Thoracic aorta (tissue), 2 donors: ENCODE measurements around the gene TLR10. TPM values are rescaled to one million over a fixed set of nuclear protein-coding genes. Genes with fewer than 3 reads are reported as not detected.

Experiments
- ATAC-seq: fragments of 150-250 bp; one replicate; pipeline ENCODE4 v1.8.0; 2017; ENCODE audit warnings: low read depth; ENCODE audit not compliant: insufficient number of reproducible peaks, low FRiP score
- DNase-seq: peaks from one replicate; pipeline ENCODE4 v3.0.0-alpha.2; 2020; ENCODE audit warnings: low spot score
- H3K27ac ChIP-seq, 2 donors: fragments of 200-600 bp; sonication (generic); 1 replicate in 1 of 2; 2 replicates in 1 of 2; pipeline ENCODE4 v1.5.1; 2016; ENCODE audit warnings: mild to moderate bottlenecking in 2 of 2, moderate library complexity in 2 of 2
- H3K27me3 ChIP-seq: fragments of 200-600 bp; sonication (generic); replicated peaks from 2 replicates; pipeline ENCODE4 v1.6.0; 2016; ENCODE audit warnings: mild to moderate bottlenecking; ENCODE audit not compliant: insufficient read depth
- H3K36me3 ChIP-seq: fragments of 200-600 bp; sonication (generic); one replicate; pipeline ENCODE4 v1.5.1; 2016
- H3K4me1 ChIP-seq, 2 donors: fragments of 200-600 bp; sonication (generic); 1 replicate in 1 of 2; 2 replicates in 1 of 2; pipeline versions ENCODE4 v1.5.1 to v1.6.0; 2016; ENCODE audit warnings: low read depth in 2 of 2, mild to moderate bottlenecking in 1 of 2; ENCODE audit not compliant: control insufficient read depth in 1 of 2
- H3K4me3 ChIP-seq: fragments of 200-600 bp; sonication (generic); 2 replicates; pipeline ENCODE4 v1.5.1; 2016; ENCODE audit warnings: mild to moderate bottlenecking
- H3K9me3 ChIP-seq: fragments of 200-600 bp; sonication (generic); 2 replicates; pipeline ENCODE4 v1.5.1; 2016
- CTCF ChIP-seq: fragments of 200-600 bp; sonication (generic); IDR thresholded peaks from one replicate; pipeline ENCODE4 v1.5.1; 2019; ENCODE audit warnings: antibody characterized with exemption
- total RNA-seq, 2 donors: library from RNA; depleted of rRNA; stranded (reverse); fragments of >200 nt; gene quantifications; one replicate each; pipeline versions ENCODE4 v1.1.0 to v1.2.3, GENCODE V29; 2016

TLR10 gene
- total RNA-seq, 2 donors from 2014 or later, result 0.28 to 0.81 TPM

- Histone ChIP-seq H3K27ac (no peak overlapping the region), H3K4me3 (no peak overlapping the region), H3K36me3 (no peaks in the 10 kb centered on the region), H3K27me3 (no peaks in the 10 kb centered on the region), H3K9me3 (no peaks in the 10 kb centered on the region), H3K4me1 (no peaks in the 10 kb centered on the region)
- ATAC-seq, result no peak
- TF ChIP-seq CTCF, result no peak
- DNase-seq, result no peak
Measured at GRCh38 chr4:38787693-38788092, 4.9 kb upstream of the TLR10 start.

- Histone ChIP-seq H3K4me1 (no peaks in the 10 kb centered on the region), H3K36me3 (no peaks in the 10 kb centered on the region), H3K27me3 (no peaks in the 10 kb centered on the region), H3K9me3 (no peaks in the 10 kb centered on the region), H3K27ac (no peak overlapping the region), H3K4me3 (no peak overlapping the region)
- ATAC-seq (no peak), DNase-seq (no peak)
- TF ChIP-seq CTCF, result no peak
Measured at GRCh38 chr4:38785901-38786402, 3.2 kb upstream of the TLR10 start.

GRCh38 chr4:38785041-38785790, 2.4 kb upstream of the TLR10 start:
- TF ChIP-seq CTCF, result no peak

GRCh38 chr4:38784141-38784540, 1.4 kb upstream of the TLR10 start:
- no peak for TF ChIP-seq CTCF

More at GRCh38 chr4:38785041-38785790, 2.4 kb upstream of the TLR10 start:
- ATAC-seq, result no peak
- no peak overlapping the region for H3K27ac ChIP-seq
- no peaks in the 10 kb centered on the region for H3K9me3 ChIP-seq
- no peak overlapping the region for H3K4me3 ChIP-seq
- DNase-seq, result no peak
- no peaks in the 10 kb centered on the region for H3K27me3 ChIP-seq
- no peaks in the 10 kb centered on the region for H3K36me3 ChIP-seq
- H3K4me1 ChIP-seq, result no peaks in the 10 kb centered on the region

GRCh38 chr4:38783109-38783460, 295 bp upstream of the TLR10 start:
- DNase-seq (no peak), ATAC-seq (no peak)
- no peaks in the 10 kb centered on the region for H3K4me1 ChIP-seq
- no peaks in the 10 kb centered on the region for H3K36me3 ChIP-seq
- no peaks in the 10 kb centered on the region for H3K27me3 ChIP-seq
- no peak overlapping the region for H3K27ac ChIP-seq
- no peaks in the 10 kb centered on the region for H3K9me3 ChIP-seq
- no peak overlapping the region for H3K4me3 ChIP-seq
- TF ChIP-seq CTCF, result no peak

More at GRCh38 chr4:38784141-38784540, 1.4 kb upstream of the TLR10 start:
- no peaks in the 10 kb centered on the region for H3K9me3 ChIP-seq
- DNase-seq, result no peak
- H3K4me3 ChIP-seq, result no peak overlapping the region
- no peaks in the 10 kb centered on the region for H3K36me3 ChIP-seq
- no peak overlapping the region for H3K27ac ChIP-seq
- no peaks in the 10 kb centered on the region for H3K4me1 ChIP-seq
- no peak for ATAC-seq
- H3K27me3 ChIP-seq, result no peaks in the 10 kb centered on the region
